Activated CD8-positive, alpha-beta memory T cell treated with anti-CD3 and anti-CD28 coated beads for 1 hour (primary cell): ENCODE data around the gene ARHGAP27.

ENCODE experiments used
- DNase-seq, 2 donors: peaks; one replicate each; pipeline ENCODE4 v3.0.0-alpha.2; 2020; ENCODE audit warnings: low read depth in 1 of 2; ENCODE audit errors: extremely low read depth in 1 of 2

The ARHGAP27 gene

DNA sequence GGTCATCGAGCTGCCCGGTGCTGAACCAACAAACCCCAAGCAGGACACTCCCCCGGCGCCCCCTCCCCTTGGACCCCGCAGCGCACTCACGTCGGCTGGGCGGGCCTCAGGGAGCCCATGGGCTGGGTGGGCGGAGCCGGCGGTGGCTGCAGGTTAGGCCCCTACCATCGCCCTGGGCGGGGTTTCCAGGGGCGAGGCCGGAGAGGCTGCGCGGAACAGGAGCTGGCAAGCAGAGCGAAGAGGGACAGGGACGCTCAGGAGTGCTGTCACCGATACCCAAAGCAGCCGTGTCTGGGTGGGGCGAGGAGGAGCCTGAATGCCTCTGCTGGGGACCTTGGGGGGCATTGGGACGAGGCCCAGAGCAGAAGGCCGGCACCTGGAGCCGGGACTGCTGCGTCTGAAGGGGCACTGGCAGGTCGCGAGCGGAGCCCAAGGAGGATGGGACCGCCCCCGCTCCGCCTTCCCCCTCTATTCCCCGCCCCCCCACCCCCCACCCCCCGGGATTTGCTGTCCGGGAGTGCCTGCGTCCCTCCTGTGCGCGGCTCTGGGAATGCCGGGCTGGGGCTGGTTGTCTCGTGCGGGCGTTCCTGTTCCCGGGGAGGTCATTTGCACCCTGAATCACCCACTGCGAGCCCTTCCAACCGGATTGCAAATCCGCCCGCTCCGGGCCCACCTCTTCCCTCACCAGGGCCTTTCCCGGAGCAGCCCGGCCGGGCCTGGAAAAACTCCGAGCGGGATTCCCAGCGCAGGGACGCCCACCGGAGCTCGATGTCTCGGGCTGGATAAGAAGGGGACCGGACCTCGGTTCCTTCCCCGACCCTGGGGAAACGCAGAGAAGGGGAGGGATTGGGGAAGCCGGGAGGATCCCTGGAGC is 902 bp downstream of the ARHGAP27 start:
- DNase-seq, result peak; percentile 45 to 61

DNA sequence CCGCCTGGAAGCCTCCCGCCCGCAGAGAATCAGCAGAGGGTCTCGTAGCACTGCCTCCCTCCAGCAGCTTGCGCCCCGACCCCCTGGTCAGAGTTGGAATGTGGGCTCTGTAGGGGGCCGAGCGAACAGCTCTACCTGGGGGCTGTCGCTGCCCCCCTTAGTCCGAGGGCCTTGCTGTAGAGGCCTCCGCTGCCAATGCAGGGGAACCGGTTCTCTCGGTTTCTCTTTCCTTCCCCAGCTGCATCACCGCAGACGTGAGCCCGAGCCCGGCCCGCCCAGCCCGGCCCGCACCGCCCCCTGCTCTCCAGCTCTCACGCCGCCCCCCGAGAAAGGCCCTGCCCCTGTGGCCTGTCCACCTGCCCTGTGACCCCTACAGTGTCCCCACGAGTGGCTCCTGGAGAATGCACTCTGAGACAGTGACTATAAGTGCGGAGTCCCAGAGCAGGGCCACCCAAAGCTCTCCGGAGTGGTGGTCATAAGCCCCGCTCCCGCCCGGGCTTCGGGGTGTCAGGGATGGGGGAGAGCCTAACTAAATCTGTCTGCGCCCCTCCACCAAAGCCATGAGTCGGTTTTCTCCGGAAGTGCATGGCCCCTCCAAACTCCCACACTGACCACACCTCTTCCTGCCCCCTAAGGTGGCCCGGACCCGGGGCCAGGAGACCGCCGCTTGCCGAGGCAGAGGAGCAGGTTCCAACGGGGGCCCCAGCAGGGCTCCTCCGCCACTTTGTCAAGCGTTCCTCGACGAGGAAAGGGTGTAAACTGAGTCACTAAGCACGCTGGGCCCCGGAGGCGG is 1.7 kb downstream of the ARHGAP27 start:
- no peak for DNase-seq

DNA sequence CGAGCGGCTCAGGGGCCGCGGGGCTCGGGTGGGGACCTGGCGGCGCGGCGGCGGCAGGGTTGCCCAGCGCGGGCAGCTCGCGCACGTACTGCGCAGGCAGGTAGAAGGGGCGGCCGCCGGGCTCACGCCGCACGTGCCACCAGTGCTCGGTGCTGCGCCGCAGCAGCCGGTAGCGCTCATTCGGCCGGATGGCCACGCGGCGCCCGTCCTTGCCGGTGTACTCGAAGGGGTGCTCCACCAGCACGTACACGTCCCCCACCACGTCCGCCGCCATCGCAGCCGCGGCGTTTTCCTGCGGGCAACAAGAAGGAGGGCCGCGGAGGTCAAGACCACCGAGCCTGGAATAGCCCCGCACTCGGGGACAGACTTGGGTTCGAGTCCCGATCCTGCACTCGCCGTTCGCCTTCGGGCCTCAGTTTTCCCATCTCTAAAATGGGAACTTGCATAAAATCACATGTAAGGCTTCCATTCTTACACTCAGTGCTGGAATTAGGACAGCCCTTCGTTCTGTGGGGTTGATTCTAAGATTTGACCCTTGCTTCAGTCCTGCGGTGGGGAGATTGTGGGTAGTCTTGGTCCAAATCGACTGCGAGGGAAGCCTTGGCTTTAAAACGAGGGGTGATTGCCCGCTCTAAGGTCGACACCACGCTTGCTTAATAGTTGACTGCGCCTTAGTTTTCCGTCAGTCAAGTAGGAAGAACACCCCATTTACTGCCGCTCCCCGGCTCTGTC is 2.5 kb downstream of the ARHGAP27 start:
- no peak for DNase-seq

DNA sequence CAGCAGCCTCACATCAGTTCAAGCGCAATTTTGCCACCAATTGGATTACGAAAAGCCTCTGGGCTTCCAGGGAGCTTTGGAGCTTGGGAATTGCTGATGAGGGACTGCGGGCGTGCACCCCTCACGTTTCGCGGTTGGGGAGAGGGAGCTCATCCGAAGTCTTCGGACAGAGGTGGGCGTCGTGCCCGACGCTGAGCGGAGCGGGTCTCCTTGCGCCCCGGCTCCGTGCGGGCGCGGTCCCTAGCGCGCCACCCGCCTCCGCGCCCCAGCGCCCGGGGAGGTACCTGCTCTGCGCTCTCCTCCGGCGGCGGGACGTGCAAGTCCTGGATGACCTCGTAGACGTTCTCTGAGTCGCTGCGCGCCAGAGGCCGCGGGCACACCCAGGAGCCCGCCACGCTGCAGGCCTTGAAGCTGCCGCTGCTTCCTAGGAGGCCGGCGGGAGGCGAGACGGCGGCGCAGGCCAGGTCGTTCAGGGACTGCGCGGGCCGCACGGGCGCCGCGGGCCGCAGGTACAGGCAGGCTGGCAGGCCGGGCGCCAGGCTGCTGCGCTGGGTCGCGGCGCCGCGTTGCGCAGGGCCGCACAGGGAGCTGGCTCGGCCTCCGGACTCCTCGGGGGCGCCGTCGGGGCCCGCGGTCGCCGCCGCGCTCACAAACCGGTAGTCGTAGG is 3.2 kb downstream of the ARHGAP27 start:
- no peak for DNase-seq

DNA sequence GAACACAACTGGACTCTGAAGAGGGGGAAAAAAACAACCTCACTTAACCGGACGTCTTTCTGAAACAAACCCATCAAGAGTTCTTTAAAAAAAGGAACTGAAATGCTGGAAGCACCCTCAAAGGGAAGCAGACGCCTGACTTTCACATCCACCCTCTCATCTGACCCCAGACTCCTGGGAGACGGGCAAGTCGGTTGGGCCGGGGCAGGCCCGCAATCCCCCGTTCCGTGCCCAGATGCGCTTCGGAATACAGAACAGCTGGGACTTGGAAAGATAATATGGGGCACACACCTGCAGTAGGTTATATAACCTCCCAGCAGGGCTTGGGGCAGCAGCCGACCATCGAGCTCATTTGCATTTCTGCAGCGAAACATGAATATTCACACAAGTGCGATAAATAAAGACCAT is 3.7 kb downstream of the ARHGAP27 start:
- no peak for DNase-seq

DNA sequence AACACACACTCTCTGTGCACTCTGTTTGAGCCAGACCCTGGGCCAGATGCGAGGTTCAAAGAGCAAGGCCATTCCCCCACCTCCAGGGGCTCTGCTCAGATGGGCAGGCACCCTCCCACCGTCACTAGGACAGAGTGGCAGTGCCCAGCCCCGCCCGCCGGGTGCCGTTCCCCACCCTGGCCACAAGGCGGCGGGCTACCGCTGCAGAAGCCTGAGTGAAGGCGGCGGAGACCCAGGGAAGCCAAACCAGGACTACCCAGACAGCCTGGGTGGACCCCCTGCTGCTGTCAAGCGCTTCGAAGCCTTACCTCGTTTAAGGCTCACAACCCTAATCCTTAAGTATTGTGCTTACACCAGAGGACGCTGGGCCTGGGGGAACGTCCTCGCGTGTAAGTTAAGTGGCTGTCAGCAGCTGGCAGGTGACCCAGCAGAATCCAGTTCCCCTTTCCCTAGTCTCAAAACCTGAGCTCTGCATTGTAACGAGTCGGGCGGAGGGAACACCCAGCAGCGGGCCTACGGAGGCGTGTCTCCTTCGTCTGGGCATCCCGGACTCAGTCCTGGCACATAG is 4.5 kb downstream of the ARHGAP27 start:
- DNase-seq, result peak; percentile 43 to 68

DNA sequence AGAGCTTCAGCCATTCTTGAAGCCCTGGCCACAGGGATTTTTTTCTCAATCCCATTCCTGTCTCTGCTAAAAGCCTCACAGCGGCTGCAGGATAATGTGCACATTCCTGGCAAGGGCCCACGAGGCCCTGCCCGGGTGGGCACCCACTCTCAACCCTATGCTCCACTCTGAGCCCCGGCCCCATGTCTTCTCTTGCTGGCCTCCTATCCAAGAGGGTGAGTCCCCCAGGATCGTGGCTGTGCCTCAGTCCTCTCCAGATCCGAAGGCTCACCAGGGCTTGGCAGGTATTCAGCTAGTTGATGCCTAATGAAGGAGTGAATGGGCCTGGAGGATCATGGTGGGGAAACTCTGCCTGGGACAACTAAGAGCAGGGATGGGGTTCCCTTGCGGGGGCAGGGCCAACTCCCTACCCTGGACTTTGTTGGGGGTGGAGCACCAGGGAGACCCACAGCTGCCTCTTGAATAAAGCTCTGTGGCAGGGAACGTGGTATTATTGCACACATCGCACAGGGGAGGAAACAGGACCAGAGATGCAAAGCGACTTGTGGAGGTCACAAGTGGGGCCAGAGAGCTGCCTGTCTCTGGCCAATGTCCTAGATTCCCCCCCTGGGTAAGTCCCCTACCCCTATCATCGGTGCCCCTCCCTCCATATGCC is 5.4 kb downstream of the ARHGAP27 start:
- no peak for DNase-seq

DNA sequence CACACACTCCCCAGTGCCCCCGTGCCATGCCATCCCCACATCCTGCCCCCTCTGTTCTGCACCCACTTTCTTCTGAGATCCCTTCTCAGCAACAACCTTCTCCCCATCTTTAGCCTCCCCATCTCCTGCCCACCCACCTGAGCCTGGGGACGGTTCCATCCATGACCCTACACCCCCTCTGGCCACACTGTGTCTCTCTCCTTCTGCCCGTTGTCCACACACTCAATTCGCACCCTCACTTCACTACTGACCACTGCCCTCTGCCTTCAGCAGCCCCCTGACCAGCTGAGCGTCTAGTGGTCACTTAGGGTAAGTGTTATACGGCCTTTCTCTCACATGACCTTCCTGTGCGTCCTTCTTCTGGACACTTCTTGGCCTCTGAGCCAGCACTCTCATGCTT is 6.1 kb downstream of the ARHGAP27 start:
- no peak for DNase-seq

DNA sequence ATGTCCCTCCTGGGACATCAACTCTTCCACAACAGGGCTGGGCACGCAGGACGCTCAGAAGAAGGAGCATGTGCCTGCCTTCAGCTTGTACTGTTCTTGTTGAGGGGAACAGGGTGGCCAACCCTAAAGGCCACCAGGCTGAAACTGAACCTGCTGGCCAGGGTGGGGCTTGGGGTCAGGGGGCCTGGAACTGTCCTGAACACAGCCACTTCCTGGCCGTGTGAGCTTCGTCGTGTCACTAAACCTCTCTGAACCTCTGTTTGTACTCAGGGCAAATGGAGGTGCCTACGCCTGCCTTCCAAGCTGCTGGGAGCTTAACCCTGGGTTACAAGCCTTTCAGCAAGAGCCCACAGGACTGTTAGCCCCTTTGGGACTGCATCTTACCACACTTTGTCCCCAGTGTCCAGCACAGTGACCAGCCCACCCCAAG is 6.7 kb downstream of the ARHGAP27 start:
- DNase-seq, result no peak

DNA sequence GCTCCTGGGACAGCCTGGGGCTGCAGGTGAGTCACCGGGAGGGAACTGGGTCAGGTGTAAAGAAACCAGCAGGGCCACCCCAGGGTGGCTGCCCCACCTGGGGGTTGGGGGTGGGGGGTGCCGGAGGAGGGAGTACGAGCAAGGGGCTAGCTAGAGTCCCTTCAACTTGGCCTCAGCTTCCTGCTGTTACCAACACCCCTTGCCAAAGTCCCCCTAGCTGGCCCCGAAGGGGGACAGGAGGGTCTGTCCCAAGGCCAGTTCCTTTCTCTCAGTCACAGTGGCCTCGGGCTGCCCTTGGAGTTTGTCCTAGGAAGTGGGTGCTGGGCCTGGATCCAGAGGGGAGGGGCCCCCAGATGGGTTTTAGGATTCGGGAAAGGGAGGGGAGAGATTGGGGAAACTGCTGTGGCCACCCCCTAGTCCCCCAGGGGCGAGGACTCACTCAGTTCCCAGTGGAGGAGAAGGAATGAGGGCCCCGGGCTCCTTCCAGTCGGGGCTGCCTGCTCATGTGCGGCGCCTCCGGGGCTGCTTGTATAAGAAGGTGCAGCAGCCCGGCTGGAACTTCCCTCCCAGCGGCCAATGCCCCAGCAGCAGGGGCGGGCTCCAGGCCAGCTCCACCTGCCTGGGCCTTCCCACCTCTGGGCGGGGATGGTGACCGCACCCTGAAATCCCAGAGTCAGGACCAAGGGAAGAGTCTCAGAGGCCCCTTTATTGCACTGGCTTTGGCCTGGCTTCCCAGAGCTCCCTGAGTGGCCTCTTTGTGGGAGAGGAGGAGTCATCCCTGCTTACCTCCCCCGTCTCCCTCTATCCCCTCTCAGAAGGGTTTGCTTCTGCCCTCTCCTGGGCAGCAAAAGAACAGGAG is 7.3 kb downstream of the ARHGAP27 start:
- no peak for DNase-seq

DNA sequence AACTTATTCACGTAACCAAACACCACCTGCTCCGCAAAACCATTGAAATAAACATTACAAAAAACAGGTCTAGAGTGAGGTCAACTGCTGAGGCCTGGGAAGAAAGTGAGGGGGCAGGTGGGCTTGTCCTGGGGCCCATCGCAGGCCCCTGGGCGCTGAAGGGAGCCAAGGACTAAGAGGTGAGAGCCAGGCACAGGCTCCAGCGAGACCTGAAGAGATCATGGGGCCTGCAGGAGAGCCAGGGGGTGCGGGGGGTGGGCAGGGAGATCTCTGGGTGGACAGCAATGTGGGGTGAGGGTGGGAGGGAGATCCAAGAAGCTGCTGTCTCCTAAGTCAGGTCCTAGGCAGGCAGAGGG is 7.9 kb downstream of the ARHGAP27 start:
- no peak for DNase-seq

DNA sequence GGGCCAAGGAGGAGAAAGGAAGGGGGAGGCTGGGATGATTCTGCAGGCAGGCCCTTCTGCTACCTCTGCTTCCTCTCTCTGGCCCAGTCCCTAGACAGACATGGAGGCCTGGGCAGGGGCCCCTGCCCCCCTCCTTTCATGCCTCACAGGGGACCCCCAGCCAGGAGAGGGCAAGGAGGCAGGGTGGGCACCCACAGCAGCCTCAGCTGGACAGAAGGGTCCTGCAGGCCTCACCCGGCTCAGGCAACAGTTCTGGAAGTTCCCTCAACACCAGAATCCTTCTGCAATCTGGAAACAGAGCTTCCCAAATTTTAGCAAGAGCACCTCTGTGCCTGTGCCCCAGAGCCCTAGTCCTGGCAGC is 8.7 kb downstream of the ARHGAP27 start:
- DNase-seq, result no peak

DNA sequence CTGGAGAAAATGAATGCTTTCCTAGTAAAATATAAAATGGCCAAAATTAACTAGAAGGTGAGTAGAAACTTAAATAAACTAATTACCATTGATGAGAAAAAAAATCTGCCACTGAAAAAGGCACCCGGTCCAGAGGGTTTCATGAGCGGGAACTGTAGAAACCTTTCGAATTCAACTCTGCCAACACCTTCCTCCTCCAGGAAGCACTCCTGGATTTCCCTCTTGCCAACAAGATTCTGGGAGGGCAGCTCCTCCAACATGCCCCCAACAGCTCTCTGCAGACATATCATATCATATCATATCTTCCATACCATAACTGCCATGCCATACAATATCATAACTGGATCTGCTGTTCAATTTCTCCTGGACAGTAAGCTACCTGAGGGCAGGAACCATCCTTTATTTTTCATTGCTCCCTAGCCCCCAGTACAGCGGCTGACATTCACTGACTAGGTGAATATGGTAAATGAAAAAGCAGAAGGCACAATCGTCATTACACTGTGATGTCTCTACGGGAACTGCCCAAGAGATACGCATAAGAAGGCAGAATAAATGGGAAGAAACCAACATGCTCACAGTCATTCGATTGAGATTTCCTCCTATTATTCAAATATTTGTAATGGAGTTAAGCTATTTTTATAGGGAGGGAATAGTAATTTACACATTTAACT is 9.2 kb downstream of the ARHGAP27 start:
- DNase-seq, result no peak

DNA sequence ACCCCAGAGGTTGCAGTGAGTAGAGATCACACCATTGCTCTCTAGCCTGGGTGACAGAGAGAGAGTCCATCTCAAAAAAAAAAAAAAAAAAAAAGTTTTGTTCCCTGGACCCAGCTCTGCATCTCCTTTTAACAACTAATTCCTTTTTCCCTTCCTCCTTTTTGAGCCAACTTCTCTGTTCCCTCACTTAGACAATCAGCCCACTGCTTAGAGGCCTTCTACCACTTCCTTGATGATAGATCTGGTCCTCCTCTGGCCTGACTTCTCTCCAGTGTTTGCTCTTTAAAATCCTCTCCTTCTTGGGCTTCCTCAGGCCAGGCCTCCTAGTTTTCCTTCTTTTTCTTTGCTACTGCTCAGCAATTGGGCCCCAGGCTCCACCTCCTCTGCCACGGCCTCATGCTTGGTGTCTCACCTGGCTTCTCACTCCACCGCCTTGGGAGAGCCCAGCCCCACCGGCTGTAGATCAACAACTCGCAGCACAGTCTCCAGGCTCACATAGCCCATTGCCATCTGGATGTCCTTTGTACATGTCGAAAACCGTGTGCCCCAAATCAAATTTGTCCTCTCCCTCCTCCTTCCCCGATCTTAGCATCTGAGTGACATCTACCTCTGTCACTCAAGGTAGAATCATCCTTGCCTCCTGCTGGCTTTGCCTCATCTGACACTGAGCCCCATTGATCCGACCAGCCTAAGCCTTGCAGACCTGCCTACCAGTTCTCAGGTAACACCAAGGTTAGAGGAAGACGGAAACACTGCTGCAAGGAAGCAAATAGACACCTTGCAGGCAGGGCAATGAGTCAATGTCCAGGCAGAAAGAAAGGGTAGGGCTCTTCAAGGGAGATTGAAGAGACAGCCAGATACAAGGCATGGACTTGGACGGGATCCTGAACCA is 17.4 kb downstream of the ARHGAP27 start:
- no peak for DNase-seq

DNA sequence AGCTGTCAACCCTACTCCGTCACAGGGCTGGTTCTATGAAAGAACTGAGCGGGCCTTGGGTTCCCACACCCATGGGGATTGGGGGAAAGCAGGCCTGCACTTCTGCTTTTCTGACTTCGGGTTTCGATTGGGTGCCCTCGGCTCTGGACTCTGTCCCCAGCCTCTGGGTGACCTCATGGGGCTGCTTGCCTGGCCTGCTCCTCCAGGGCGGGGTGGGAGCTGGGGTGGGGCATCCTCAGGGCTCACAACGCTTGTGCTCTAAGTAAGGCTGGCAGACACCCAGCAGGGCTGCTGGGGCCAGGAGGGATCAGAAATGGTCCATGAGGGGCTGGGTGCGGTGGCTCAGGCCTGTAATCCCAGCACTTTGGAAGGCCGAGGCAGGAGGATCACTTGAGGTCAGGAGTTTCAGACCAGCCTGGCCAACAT is 19.2 kb downstream of the ARHGAP27 start:
- DNase-seq, result no peak

DNA sequence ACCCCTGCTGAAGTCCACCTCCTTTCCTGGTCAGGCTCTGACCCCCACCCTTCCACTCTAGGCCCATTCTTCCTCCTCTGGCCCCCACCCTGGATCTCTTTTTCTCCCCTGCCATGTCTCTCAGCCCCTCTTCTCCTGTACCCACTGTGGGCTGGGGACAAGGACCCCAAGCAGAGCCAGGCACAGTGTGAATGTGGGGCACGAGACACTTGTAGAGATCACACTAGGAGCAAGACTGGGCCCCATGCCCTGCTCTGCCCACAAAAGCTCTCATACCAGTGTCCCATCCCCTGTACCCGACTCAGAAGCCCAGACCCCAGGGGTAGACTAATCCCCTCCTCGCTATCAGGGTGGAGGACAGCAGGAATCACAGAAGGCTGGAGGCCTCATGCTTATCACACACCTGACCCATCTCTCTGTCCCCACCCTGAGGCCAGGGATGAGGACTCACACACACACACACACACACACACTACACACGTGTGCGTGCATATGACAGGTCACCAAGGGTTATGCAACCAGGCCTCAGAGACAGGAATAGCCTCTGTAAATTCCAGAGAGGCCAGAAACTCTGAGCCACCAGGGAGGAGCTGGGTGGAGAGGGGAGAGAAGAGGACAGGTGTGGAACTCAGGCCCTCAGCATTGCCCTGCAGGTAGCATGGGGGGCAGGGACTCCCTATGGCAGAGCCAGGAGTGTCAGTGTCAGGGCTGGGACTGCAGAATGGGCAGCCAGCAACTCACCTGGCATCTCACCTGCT is 21.1 kb downstream of the ARHGAP27 start:
- DNase-seq, result no peak
